Panc1 (cell line): ENCODE results near the gene EYS. TPM values are rescaled to one million over a fixed set of nuclear protein-coding genes. Genes with fewer than 3 reads are reported as not detected.

Source experiments
- ATAC-seq: fragments of 200-7000 bp; cut with Tn5 transposase; 2 replicates; pipeline ENCODE4 v1.9.1; 2020; ENCODE audit warnings: mild to moderate bottlenecking, moderate library complexity
- BruUV-seq: library from RNA; stranded (reverse); fragments of 400-500 nt; replicated peaks from 2 replicates; lab custom pipeline; 2021; lab: Mats Ljungman, UMichigan
- CTCF ChIA-PET: fragments of 300-600 bp; sonication (Branson Sonifier 250); formaldehyde crosslinking; loops from one replicate; lab custom pipeline; 2022; ENCODE audit warnings: antibody characterized with exemption; lab: Charles Lee
- POLR2A ChIA-PET: fragments of 300-600 bp; sonication (Branson Sonifier 250); formaldehyde crosslinking; loops from one replicate; lab custom pipeline; 2022; ENCODE audit warnings: antibody characterized with exemption; lab: Charles Lee
- DNase-seq: peaks from one replicate; pipeline ENCODE4 v3.0.0-alpha.2; 2010; ENCODE audit warnings: low read depth, low spot score
- H3K27ac ChIP-seq: 2 replicates; pipeline ENCODE4 v1.5.1; 2011; ENCODE audit warnings: mild to moderate bottlenecking, low read length, inconsistent platforms
- H3K27me3 ChIP-seq: fragments of 200-500 bp; sonication (Bioruptor generic); 2 replicates; pipeline ENCODE4 v1.6.0; 2014; ENCODE audit warnings: low read length, inconsistent platforms; ENCODE audit not compliant: control insufficient read depth, insufficient read depth
- H3K36me3 ChIP-seq: fragments of 200-500 bp; sonication (Bioruptor generic); 2 replicates; pipeline ENCODE4 v1.5.1; 2014; ENCODE audit warnings: inconsistent platforms, mild to moderate bottlenecking, low read length, moderate library complexity; ENCODE audit not compliant: control insufficient read depth, insufficient read depth
- H3K4me1 ChIP-seq: 2 replicates; pipeline ENCODE4 v1.5.1; 2011; ENCODE audit warnings: inconsistent platforms, mild to moderate bottlenecking, low read length, moderate library complexity; ENCODE audit not compliant: control insufficient read depth, insufficient read depth
- H3K4me3 ChIP-seq, 2 experiments: 2 replicates each; pipeline ENCODE4 v1.5.1; 2011 to 2012; ENCODE audit warnings: low read depth in 2 of 2, low read length in 2 of 2, mild to moderate bottlenecking in 2 of 2, inconsistent platforms in 1 of 2, moderate library complexity in 1 of 2
- H3K9me3 ChIP-seq: fragments of 200-500 bp; sonication (Bioruptor generic); 2 replicates; pipeline ENCODE4 v1.5.1; 2014; ENCODE audit warnings: low read depth, mild to moderate bottlenecking, inconsistent platforms, low read length, moderate library complexity; ENCODE audit not compliant: control insufficient read depth, insufficient read depth
- CTCF ChIP-seq: fragments of 450-650 bp; IDR thresholded peaks from 2 replicates; pipeline ENCODE4 v1.5.1; 2017; ENCODE audit warnings: mild to moderate bottlenecking
- POLR2AphosphoS5 ChIP-seq: IDR thresholded peaks from 2 replicates; pipeline ENCODE4 v1.6.1; 2012; ENCODE audit warnings: mild to moderate bottlenecking, low read depth, low read length, moderate library complexity
- REST ChIP-seq, 2 experiments: IDR thresholded peaks; 2 replicates each; pipeline ENCODE4 v1.6.1; 2011 to 2012; ENCODE audit warnings: low read depth in 2 of 2, control low read depth in 1 of 2, low read length in 1 of 2, mild to moderate bottlenecking in 1 of 2, moderate library complexity in 1 of 2; ENCODE audit not compliant: insufficient read depth in 1 of 2
- SIN3A ChIP-seq: IDR thresholded peaks from 2 replicates; pipeline ENCODE4 v1.6.1; 2012; ENCODE audit warnings: low read depth, mild to moderate bottlenecking, low read length, moderate library complexity, borderline replicate concordance; ENCODE audit not compliant: insufficient read depth
- TCF7L2 ChIP-seq: IDR thresholded peaks from 2 replicates; pipeline ENCODE4 v1.6.1; 2011; ENCODE audit warnings: mild to moderate bottlenecking, low read depth, low read length, inconsistent platforms
- in situ Hi-C: cut with HindIII; loops from 2 replicates; pipeline ENCODE4 v1.10.0; 2016; ENCODE audit warnings: low sequenced_read_pairs, low pct_unique_long_range_greater_than_20kb
- intact Hi-C: fragments of 100-400 bp; cut with micrococcal nuclease; formaldehyde crosslinking; loops from one replicate; pipeline ENCODE4 v1.10.0; 2022; ENCODE audit not compliant: unreplicated experiment
- total RNA-seq: library from RNA; stranded (reverse); gene quantifications from one replicate; pipeline ENCODE4 v1.2.1, GENCODE V29; 2021; ENCODE audit not compliant: unreplicated experiment

The EYS gene
- total RNA-seq, 1 experiment from 2014 or later: not detected

- no peak for DNase-seq
- no peak overlapping the region for H3K4me3 ChIP-seq
- BruUV-seq: no TSS peak
- no peak for ATAC-seq
- H3K27ac ChIP-seq: no peak overlapping the region
- TF ChIP-seq SIN3A: no peak
- no peak for TF ChIP-seq POLR2AphosphoS5
- POLR2A ChIA-PET: no interaction called here
- in situ Hi-C loops (no loop called here), intact Hi-C loops (no loop called here)
- H3K36me3 ChIP-seq: no peaks in the 10 kb centered on the region
- H3K4me1 ChIP-seq: no peaks in the 10 kb centered on the region
- H3K27me3 ChIP-seq: no peaks in the 10 kb centered on the region
- CTCF ChIA-PET: no interaction called here
- H3K9me3 ChIP-seq: peaks cover 4% of the 10 kb centered on the region; the same call in 1 of the 2 replicates
Observed at GRCh38 chr6:64507661-64508060, 1199.4 kb downstream of the EYS start.

GRCh38 chr6:64505312-64505711 is 1201.7 kb downstream of the EYS start:
- DNase-seq (no peak), ATAC-seq (no peak)
- Histone ChIP-seq H3K4me3 (no peak overlapping the region), H3K36me3 (no peaks in the 10 kb centered on the region), H3K27ac (no peak overlapping the region), H3K27me3 (no peaks in the 10 kb centered on the region), H3K9me3 (peaks cover 4% of the 10 kb centered on the region; the same call in 1 of the 2 replicates), H3K4me1 (no peaks in the 10 kb centered on the region)
- BruUV-seq: no TSS peak
- intact Hi-C loops (no loop called here), in situ Hi-C loops (no loop called here)
- CTCF ChIA-PET: no interaction called here
- TF ChIP-seq POLR2AphosphoS5: no peak
- TF ChIP-seq CTCF: peak; percentile 57
- POLR2A ChIA-PET: no interaction called here

GRCh38 chr6:64504503-64504902 is 1202.5 kb downstream of the EYS start:
- no peak for TF ChIP-seq CTCF
- no peak for TF ChIP-seq SIN3A
- no peak for TF ChIP-seq REST (IDR thresholded peaks at IDR 0.05; ENCODE audit: insufficient read depth in 1 of 2, low read depth in 2 of 2, low read length in 1 of 2)
- no peak for TF ChIP-seq TCF7L2
- TF ChIP-seq POLR2AphosphoS5: no peak
- Histone ChIP-seq H3K27ac (no peak overlapping the region), H3K9me3 (no peaks in the 10 kb centered on the region), H3K4me1 (no peaks in the 10 kb centered on the region), H3K36me3 (no peaks in the 10 kb centered on the region), H3K4me3 (no peak overlapping the region), H3K27me3 (no peaks in the 10 kb centered on the region)
- BruUV-seq: no TSS peak
- DNase-seq (no peak), ATAC-seq (no peak)
- intact Hi-C loops (no loop called here), in situ Hi-C loops (no loop called here)
- ChIA-PET CTCF (no interaction called here), POLR2A (no interaction called here)
